Effector memory CD4-positive, alpha-beta T cell (primary cell): ENCODE results near the gene LILRB3.
A peak's percentile ranks its signal among the peaks of the same experiment; 100 is the strongest.
"Not testable (repeated sequence)": the region's sequence is repeated elsewhere in the genome, so short reads cannot be mapped to it uniquely, and the experiment has no call there.

Source experiments
- DNase-seq, 3 donors: peaks; one replicate each; pipeline ENCODE4 v3.0.0-alpha.2; 2020
- H3K27ac ChIP-seq: 2 replicates; pipeline ENCODE4 v1.7.0; 2013; ENCODE audit warnings: mild to moderate bottlenecking, low read length, moderate library complexity; ENCODE audit not compliant: insufficient read depth, poor library complexity, severe bottlenecking
- H3K27me3 ChIP-seq: replicated peaks from 2 replicates; pipeline ENCODE4 v1.7.0; 2013; ENCODE audit warnings: mild to moderate bottlenecking, low read length; ENCODE audit not compliant: insufficient read depth, control insufficient read depth, poor library complexity, severe bottlenecking
- H3K36me3 ChIP-seq: 2 replicates; pipeline ENCODE4 v1.7.0; 2013; ENCODE audit warnings: mild to moderate bottlenecking, low read length, moderate library complexity; ENCODE audit not compliant: control insufficient read depth, insufficient read depth
- H3K4me1 ChIP-seq: 2 replicates; pipeline ENCODE4 v1.7.0; 2013; ENCODE audit warnings: low read length, mild to moderate bottlenecking; ENCODE audit not compliant: control insufficient read depth, insufficient read depth, poor library complexity, severe bottlenecking
- H3K4me3 ChIP-seq: 2 replicates; pipeline ENCODE4 v1.7.0; 2013; ENCODE audit warnings: low read length, low read depth, mild to moderate bottlenecking; ENCODE audit not compliant: insufficient read depth, poor library complexity, severe bottlenecking
- H3K9me3 ChIP-seq: 2 replicates; pipeline ENCODE4 v1.7.0; 2013; ENCODE audit warnings: mild to moderate bottlenecking, low read length, moderate library complexity; ENCODE audit not compliant: control insufficient read depth

LILRB3 gene

GRCh38 chr19:54191011-54191810 lies 31.6 kb downstream of the LILRB3 start, which contains the start of gene TSEN34:
Gene TSEN34, plus strand, starts transcription at chr19:54191308. Its CDS starts 57 bp downstream, at chr19:54191365.
- Histone ChIP-seq H3K36me3 (peaks cover 15% of the 10 kb centered on the region), H3K4me1 (peaks cover 22% of the 10 kb centered on the region)
- DNase-seq, result peak in 2 of 3 donors; percentile 80 to 85

DNA sequence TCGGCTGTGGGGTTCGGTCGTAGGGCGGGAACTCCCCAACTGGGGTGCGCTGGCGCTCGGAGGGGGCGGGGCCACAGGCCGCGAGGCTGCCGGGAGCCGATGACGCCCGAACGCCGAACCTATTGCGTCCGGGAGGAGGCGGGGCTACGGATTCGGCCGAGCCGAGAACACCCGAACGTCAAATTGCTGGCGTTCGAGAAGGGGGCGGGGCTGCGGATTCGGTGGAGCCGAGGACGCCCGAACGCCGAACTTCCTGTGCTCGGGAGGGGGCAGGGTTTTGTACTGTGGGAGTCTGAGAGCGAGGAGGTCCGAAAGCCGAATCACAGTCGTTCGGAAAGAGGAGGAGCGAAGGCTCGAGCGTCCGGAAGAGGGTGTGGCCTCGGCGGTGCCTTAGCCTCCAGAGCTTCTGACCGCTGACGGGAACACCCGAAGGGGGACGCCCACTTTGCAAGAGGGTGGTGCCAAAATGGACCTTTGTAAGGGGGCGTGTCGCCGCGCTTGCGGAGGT lies 32.2 kb downstream of the LILRB3 start:
- no peaks in the 10 kb centered on the region for H3K9me3 ChIP-seq
- peak overlapping the region; percentile 96 for H3K27ac ChIP-seq
- H3K4me1 ChIP-seq, result peaks cover 22% of the 10 kb centered on the region
- H3K27me3 ChIP-seq, result no peaks in the 10 kb centered on the region
- peak; percentile 100 for DNase-seq
- H3K4me3 ChIP-seq, result peak overlapping the region; percentile 85
- peaks cover 13% of the 10 kb centered on the region for H3K36me3 ChIP-seq

More at GRCh38 chr19:54191011-54191810, 31.6 kb downstream of the LILRB3 start, which contains the start of gene TSEN34:
- peak within 1 kb of the TSS; percentile 85 for H3K4me3 ChIP-seq
- H3K9me3 ChIP-seq, result no peaks in the 10 kb centered on the region
- H3K27ac ChIP-seq, result peak within 1 kb of the TSS; percentile 96
- H3K27me3 ChIP-seq, result no peaks in the 10 kb centered on the region

DNA sequence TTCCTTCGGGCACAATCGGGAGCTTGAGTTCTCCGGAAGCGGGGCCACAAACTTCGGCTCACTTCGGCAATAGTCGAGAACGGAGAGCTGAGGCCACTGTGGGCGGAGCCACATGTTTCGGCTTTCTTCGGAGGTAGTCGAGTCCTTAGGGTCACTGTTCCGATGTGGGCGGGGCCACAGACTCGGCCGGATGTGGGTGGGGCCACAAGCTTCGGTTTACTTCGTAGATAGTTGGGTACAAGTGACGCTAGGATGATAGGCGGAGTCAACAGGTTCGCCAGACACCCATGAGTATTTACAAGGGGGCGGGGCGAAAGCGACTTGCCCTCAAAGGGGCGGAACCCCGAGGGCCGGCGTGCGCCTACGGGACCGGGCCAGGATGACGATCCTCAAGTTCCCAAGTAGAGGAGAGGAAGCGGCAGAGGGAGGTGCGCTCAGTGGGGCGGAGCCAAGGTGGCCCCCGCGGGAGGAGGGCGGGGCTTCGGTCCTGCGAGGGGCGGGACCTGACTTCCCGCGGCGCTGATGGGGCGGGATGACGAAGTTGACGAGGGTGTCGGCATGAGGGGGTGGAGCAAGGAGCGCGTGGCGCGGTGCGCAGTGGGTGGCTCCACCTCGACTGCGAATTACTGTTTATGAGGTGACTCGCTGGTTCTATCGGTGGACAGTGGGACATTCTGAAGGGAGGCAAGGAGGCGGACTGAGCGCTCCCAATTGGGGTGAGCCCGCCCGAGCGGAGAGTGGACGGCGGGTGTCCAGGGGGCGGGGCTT lies 32.9 kb downstream of the LILRB3 start:
- Histone ChIP-seq H3K9me3 (no peaks in the 10 kb centered on the region), H3K36me3 (peaks cover 10% of the 10 kb centered on the region), H3K4me1 (peaks cover 22% of the 10 kb centered on the region), H3K4me3 (peak overlapping the region; percentile 69), H3K27ac (peak overlapping the region; percentile 96), H3K27me3 (no peaks in the 10 kb centered on the region)
- DNase-seq, result peak; percentile 100

- Histone ChIP-seq H3K9me3 (no peaks in the 10 kb centered on the region), H3K27ac (peak within 1 kb of the TSS; percentile 96), H3K4me3 (peak within 1 kb of the TSS; percentile 69), H3K27me3 (no peaks in the 10 kb centered on the region), H3K36me3 (peaks cover 10% of the 10 kb centered on the region), H3K4me1 (peaks cover 22% of the 10 kb centered on the region)
- DNase-seq, result no peak
Observed at GRCh38 chr19:54189145-54189734, 33.6 kb downstream of the LILRB3 start, which contains the start of gene MBOAT7. Gene MBOAT7, minus strand, starts transcription at chr19:54189580. Its CDS starts 1,072 bp downstream, at chr19:54188508.

DNA sequence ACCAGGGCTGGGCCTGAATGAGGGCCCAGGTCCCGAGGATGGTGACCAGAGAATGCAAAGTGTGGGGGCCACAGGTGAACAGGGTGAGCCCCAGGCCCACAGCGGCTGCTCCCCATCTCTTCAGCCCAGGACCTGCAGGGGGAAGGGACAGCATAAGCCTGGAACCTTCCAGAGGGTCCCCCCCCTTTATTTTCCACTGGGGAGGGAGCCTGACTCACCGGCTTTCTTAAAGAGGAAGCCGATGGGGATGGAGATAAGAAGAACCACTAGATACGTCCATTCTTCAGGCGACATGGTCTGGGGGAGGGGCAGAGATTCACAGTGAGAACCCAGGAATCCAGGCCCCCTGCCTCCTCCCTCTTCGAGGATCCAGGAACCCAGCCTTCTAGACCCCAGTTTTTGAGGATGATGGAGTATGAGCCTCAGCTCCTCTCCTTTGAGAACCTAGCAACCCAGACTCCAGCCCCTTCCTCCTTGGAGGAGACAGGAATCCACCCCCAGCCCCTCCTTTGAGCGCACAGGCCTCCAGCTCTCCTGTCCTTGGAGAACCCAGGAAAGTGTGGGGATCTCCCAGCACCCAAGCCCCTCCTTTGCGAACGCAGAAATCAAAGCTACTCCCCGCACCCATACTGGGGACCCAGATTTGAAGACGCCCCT lies 34.5 kb downstream of the LILRB3 start:
- peak; percentile 54 to 61 (median 59) for DNase-seq
- Histone ChIP-seq H3K27ac (peak overlapping the region; percentile 96), H3K4me3 (peak overlapping the region; percentile 69), H3K27me3 (no peaks in the 10 kb centered on the region), H3K36me3 (peaks cover 5% of the 10 kb centered on the region), H3K4me1 (peaks cover 22% of the 10 kb centered on the region), H3K9me3 (no peaks in the 10 kb centered on the region)

DNA sequence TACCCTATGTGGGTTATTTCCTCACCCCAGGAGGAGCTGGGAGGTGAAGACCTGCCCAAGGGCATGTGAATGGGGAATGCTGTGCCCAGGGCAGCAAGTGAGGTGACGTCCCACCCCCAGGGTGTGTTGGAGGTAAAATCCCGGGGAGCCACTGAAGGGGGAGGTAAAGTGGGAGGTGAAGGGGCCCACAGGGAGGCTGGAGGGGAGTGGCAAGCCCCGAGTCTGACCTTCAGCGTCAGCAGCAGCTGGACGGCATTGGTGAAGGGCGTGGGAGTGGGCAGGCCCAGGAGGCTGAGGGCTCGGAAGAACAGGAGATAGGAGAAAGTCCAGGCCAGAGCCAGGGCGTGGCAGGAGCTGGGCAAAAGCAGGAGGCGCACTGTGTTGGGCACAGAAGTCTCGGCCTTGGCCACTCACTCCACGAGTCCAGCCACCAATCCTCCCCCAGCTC lies 35.8 kb downstream of the LILRB3 start:
- no peak overlapping the region for H3K27ac ChIP-seq
- no peak for DNase-seq
- H3K36me3 ChIP-seq, result no peaks in the 10 kb centered on the region
- no peaks in the 10 kb centered on the region for H3K9me3 ChIP-seq
- H3K4me1 ChIP-seq, result peaks cover 20% of the 10 kb centered on the region
- H3K27me3 ChIP-seq, result no peaks in the 10 kb centered on the region
- no peak overlapping the region for H3K4me3 ChIP-seq

- Histone ChIP-seq H3K4me1 (peaks cover 14% of the 10 kb centered on the region), H3K9me3 (no peaks in the 10 kb centered on the region), H3K4me3 (no peak overlapping the region), H3K27ac (no peak overlapping the region), H3K27me3 (no peaks in the 10 kb centered on the region), H3K36me3 (no peaks in the 10 kb centered on the region)
- no peak for DNase-seq
Observed at GRCh38 chr19:54186351-54186750, 36.5 kb downstream of the LILRB3 start.

- Histone ChIP-seq H3K4me3 (no peak overlapping the region), H3K36me3 (peaks cover 9% of the 10 kb centered on the region), H3K27me3 (no peaks in the 10 kb centered on the region), H3K27ac (no peak overlapping the region), H3K9me3 (no peaks in the 10 kb centered on the region), H3K4me1 (peaks cover 5% of the 10 kb centered on the region)
- no peak for DNase-seq
Observed at GRCh38 chr19:54183431-54183830, 39.4 kb downstream of the LILRB3 start.

DNA sequence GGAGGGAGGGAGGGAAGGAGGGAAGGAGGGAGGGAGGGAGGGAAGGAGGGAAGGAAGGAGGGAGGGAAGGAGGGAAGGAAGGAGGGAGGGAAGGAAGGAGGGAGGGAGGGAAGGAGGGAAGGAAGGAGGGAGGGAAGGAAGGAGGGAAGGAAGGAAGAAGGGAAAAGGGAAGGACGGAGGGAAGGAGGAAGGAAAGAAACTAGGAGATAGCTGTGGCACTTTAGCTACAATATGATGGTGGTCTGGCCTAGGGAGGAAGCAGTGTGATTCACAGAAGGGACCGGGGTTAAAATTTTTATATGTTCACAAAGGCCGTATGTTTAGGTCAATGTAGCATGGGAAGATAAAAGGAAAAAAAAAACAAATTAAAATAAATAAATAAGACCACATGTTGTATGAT lies 40.9 kb downstream of the LILRB3 start:
- not testable (repeated sequence) for H3K4me1 ChIP-seq, H3K27me3 ChIP-seq, DNase-seq, H3K36me3 ChIP-seq, H3K4me3 ChIP-seq, H3K9me3 ChIP-seq, H3K27ac ChIP-seq
